CD14-positive monocyte (primary cell): ENCODE measurements around the gene CLDN6. TPM values are rescaled to one million over a fixed set of nuclear protein-coding genes. Genes with fewer than 3 reads are reported as not detected.
A peak's percentile ranks its signal among the peaks of the same experiment; 100 is the strongest.

Experiments
- DNase-seq, 3 donors: peaks; one replicate each; pipeline ENCODE4 v3.0.0-alpha.2; 2011 to 2022
- H2AFZ ChIP-seq: 2 replicates; pipeline ENCODE4 v1.6.0; 2012; ENCODE audit warnings: mild to moderate bottlenecking, low read depth, low read length, inconsistent platforms; ENCODE audit not compliant: insufficient read depth, poor library complexity, severe bottlenecking
- H3K27ac ChIP-seq, 2 donors: 1 replicate in 1 of 2; 2 replicates in 1 of 2; pipeline ENCODE4 v1.5.1; 2012 to 2013; ENCODE audit warnings: low read length in 2 of 2, control low read depth in 1 of 2, inconsistent platforms in 1 of 2, low read depth in 1 of 2, mild to moderate bottlenecking in 1 of 2
- H3K27me3 ChIP-seq, 2 donors: one replicate each; pipeline versions ENCODE4 v1.6.0 to v1.6.1; 2011 to 2013; ENCODE audit warnings: low read length in 2 of 2; ENCODE audit not compliant: control insufficient read depth in 2 of 2, insufficient read depth in 2 of 2
- H3K36me3 ChIP-seq, 2 donors: replicated peaks in 1 of 2; 1 replicate in 1 of 2; 2 replicates in 1 of 2; pipeline versions ENCODE4 v1.5.1 to v1.6.1; 2012 to 2013; ENCODE audit warnings: low read length in 2 of 2, control low read depth in 1 of 2, inconsistent platforms in 1 of 2, mild to moderate bottlenecking in 1 of 2; ENCODE audit not compliant: insufficient read depth in 2 of 2, control insufficient read depth in 1 of 2
- H3K4me1 ChIP-seq, 2 donors: 1 replicate in 1 of 2; 2 replicates in 1 of 2; pipeline versions ENCODE4 v1.5.1 to v1.6.1; 2012 to 2013; ENCODE audit warnings: low read length in 2 of 2, control low read depth in 1 of 2, inconsistent platforms in 1 of 2, mild to moderate bottlenecking in 1 of 2, moderate library complexity in 1 of 2; ENCODE audit not compliant: insufficient read depth in 2 of 2, control insufficient read depth in 1 of 2
- H3K4me2 ChIP-seq: replicated peaks from 2 replicates; pipeline ENCODE3; 2012; ENCODE audit warnings: low read length, moderate library complexity, mild to moderate bottlenecking; ENCODE audit not compliant: poor library complexity, severe bottlenecking; ENCODE audit errors: extremely low read depth
- H3K4me3 ChIP-seq, 3 experiments: fragments of 200-600 bp in 1 of 3; sonication (generic) in 1 of 3; replicated peaks in 1 of 3; 1 replicate in 2 of 3; 2 replicates in 1 of 3; pipeline ENCODE4 v1.5.1; 2011 to 2013; ENCODE audit warnings: low read length in 3 of 3, mild to moderate bottlenecking in 3 of 3, control low read depth in 2 of 3, low read depth in 2 of 3, inconsistent platforms in 1 of 3, moderate library complexity in 1 of 3
- H3K79me2 ChIP-seq: 2 replicates; pipeline ENCODE4 v1.6.0; 2012; ENCODE audit warnings: mild to moderate bottlenecking, control low read depth, inconsistent platforms, low read length, moderate library complexity; ENCODE audit not compliant: insufficient read depth
- H3K9ac ChIP-seq: 2 replicates; pipeline ENCODE4 v1.6.0; 2017; ENCODE audit warnings: low read length, mild to moderate bottlenecking; ENCODE audit not compliant: insufficient read depth, poor library complexity, severe bottlenecking
- H3K9me3 ChIP-seq, 2 donors: replicated peaks in 1 of 2; 1 replicate in 1 of 2; 2 replicates in 1 of 2; pipeline versions ENCODE4 v1.5.1 to v1.6.1; 2012 to 2013; ENCODE audit warnings: low read length in 2 of 2, control low read depth in 1 of 2; ENCODE audit not compliant: control insufficient read depth in 1 of 2, insufficient read depth in 1 of 2
- H4K20me1 ChIP-seq: 2 replicates; pipeline ENCODE4 v1.6.0; 2012; ENCODE audit warnings: mild to moderate bottlenecking, low read length, control low read depth, moderate library complexity; ENCODE audit not compliant: insufficient read depth
- H3K27ac Mint-ChIP-seq, 7 donors: one replicate each; pipeline ENCODE4 v1.8.0; 2020; ENCODE audit warnings: mild to moderate bottlenecking in 7 of 7, mixed read lengths in 7 of 7, moderate library complexity in 6 of 7, inconsistent platforms in 2 of 7
- H3K27me3 Mint-ChIP-seq, 3 donors: one replicate each; pipeline ENCODE4 v1.8.0; 2021 to 2022; ENCODE audit warnings: low read depth in 3 of 3, mild to moderate bottlenecking in 3 of 3, mixed read lengths in 3 of 3, moderate library complexity in 3 of 3, inconsistent platforms in 1 of 3
- H3K36me3 Mint-ChIP-seq, 2 donors: one replicate each; pipeline ENCODE4 v1.8.0; 2020; ENCODE audit warnings: mixed read lengths in 2 of 2, inconsistent platforms in 1 of 2, mild to moderate bottlenecking in 1 of 2
- H3K4me1 Mint-ChIP-seq: one replicate; pipeline ENCODE4 v1.8.0; 2020; ENCODE audit warnings: mild to moderate bottlenecking, mixed read lengths
- H3K4me3 Mint-ChIP-seq, 2 donors: one replicate each; pipeline ENCODE4 v1.8.0; 2020; ENCODE audit warnings: mild to moderate bottlenecking in 2 of 2, mixed read lengths in 2 of 2, moderate library complexity in 1 of 2
- H3K9me3 Mint-ChIP-seq, 7 donors: one replicate each; pipeline ENCODE4 v1.8.0; 2020 to 2022; ENCODE audit warnings: mixed read lengths in 7 of 7, mild to moderate bottlenecking in 6 of 7, moderate library complexity in 6 of 7, inconsistent platforms in 2 of 7
- WGBS: methylation state at CpG from one replicate; pipeline ENCODE4 v1.1.5; 2013; ENCODE audit warnings: missing lambda C conversion rate; ENCODE audit not compliant: insufficient coverage; 5-methylcytosine and 5-hydroxymethylcytosine counted together
- intact Hi-C, 2 donors: fragments of 100-400 bp; cut with micrococcal nuclease; formaldehyde crosslinking; loops; one replicate each; pipeline versions ENCODE4 v1.15.0 to v1.15.1; 2023
- polyA plus RNA-seq, 3 donors: library from polyadenylated mRNA; depleted of rRNA in 1 of 3; unstranded in 2 of 3; stranded (reverse) in 1 of 3; fragments of 300-500 nt in 2 of 3; fragments of >200 nt in 1 of 3; fragmentation: Illumina TruSeq in 2 of 3; gene quantifications; 1 replicate in 2 of 3; 2 replicates in 1 of 3; pipeline ENCODE4 v1.2.3, GENCODE V29; 2012 to 2021
- TF ChIP-seq, protein P1 (sequence below): fragments of 200-600 bp; IDR thresholded peaks from one replicate; pipeline ENCODE4 v1.8.0; 2022; ENCODE audit warnings: antibody characterized with exemption, mild to moderate bottlenecking

The CLDN6 gene
- polyA plus RNA-seq, 3 donors = not detected

DNA sequence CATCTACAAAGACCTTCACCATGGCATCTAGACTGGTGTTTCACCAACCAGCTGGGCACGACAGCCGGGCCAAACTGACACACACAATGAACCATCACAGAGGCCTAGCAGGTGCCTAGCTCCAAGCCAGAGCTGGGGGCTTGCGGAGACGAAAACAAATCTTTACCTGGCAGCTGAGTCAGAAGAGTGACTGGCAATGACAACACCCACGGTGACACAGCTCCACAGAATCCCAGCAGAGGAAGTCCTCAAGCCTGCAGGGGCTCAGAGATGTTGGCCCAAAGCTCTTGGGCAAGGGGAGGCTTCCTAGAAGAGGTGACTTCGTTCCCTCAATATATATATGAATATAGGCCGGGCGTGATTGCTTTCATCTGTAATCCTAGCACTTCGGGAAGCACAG, 33.5 kb upstream of the CLDN6 start:
- Mint-ChIP-seq H3K9me3 (peaks cover 0 to 1% (median 0%) of the 10 kb centered on the region in 7 donors), H3K27me3 (peaks cover 9 to 23% (median 16%) of the 10 kb centered on the region in 3 donors), H3K27ac (peak overlapping the region in 5 of 7 donors; percentile 14 to 64 (median 42)), H3K4me1 (peaks cover 81% of the 10 kb centered on the region), H3K36me3 (peaks cover 20 to 35% of the 10 kb centered on the region in 2 donors), H3K4me3 (peak overlapping the region; percentile 37 to 67)
- Histone ChIP-seq H3K79me2 (no peaks in the 10 kb centered on the region), H3K9ac (no peak overlapping the region), H2AFZ (no peak overlapping the region), H3K27me3 (peaks cover 0 to 10% of the 10 kb centered on the region in 2 donors), H3K27ac (no peak overlapping the region), H3K4me1 (peaks cover 95 to 100% of the 10 kb centered on the region in 2 donors), H3K4me2 (peak overlapping the region; percentile 11), H3K36me3 (no peaks in the 10 kb centered on the region), H3K9me3 (no peaks in the 10 kb centered on the region), H4K20me1 (no peaks in the 10 kb centered on the region), H3K4me3 (no peak overlapping the region)
- intact Hi-C loops = no loop called here
- TF ChIP-seq, protein P1, sequence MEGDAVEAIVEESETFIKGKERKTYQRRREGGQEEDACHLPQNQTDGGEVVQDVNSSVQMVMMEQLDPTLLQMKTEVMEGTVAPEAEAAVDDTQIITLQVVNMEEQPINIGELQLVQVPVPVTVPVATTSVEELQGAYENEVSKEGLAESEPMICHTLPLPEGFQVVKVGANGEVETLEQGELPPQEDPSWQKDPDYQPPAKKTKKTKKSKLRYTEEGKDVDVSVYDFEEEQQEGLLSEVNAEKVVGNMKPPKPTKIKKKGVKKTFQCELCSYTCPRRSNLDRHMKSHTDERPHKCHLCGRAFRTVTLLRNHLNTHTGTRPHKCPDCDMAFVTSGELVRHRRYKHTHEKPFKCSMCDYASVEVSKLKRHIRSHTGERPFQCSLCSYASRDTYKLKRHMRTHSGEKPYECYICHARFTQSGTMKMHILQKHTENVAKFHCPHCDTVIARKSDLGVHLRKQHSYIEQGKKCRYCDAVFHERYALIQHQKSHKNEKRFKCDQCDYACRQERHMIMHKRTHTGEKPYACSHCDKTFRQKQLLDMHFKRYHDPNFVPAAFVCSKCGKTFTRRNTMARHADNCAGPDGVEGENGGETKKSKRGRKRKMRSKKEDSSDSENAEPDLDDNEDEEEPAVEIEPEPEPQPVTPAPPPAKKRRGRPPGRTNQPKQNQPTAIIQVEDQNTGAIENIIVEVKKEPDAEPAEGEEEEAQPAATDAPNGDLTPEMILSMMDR = no peak
- DNase-seq = peak; percentile 46 to 73 (median 67)
- 60% methylated on average over 5 of the region's 9 CpGs for WGBS

DNA sequence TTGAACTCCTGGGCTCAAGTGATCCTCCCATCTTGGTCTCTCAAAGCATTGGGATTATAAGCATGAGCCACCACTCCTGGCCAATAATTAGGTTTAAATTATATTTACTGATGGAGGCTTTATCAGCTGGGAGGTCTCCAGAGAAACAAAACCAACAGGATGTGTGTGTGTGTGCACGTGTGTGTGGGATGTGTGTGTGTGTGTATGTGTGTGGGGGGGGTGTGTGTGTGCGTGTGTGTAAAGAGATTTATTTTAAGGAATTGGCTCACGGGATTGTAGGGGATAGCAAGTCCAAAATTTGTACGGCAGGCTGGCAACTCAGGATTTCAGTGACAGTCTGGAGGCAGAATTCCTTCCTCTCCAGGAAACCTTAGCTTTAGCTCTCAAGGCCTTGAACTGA, 33.0 kb upstream of the CLDN6 start:
- Histone ChIP-seq H3K79me2 (no peaks in the 10 kb centered on the region), H3K27me3 (peaks cover 0 to 10% of the 10 kb centered on the region in 2 donors), H3K27ac (no peak overlapping the region), H3K9me3 (no peaks in the 10 kb centered on the region), H3K9ac (no peak overlapping the region), H2AFZ (no peak overlapping the region), H3K36me3 (no peaks in the 10 kb centered on the region), H3K4me3 (no peak overlapping the region), H4K20me1 (no peaks in the 10 kb centered on the region), H3K4me1 (peaks cover 90 to 100% of the 10 kb centered on the region in 2 donors), H3K4me2 (peak overlapping the region; percentile 11)
- peaks cover 78% of the 10 kb centered on the region for H3K4me1 Mint-ChIP-seq
- peak overlapping the region in 2 of 7 donors; percentile 14 to 53 for H3K27ac Mint-ChIP-seq
- H3K27me3 Mint-ChIP-seq = peaks cover 9 to 23% (median 16%) of the 10 kb centered on the region in 3 donors
- no CpG with 5 or more reads among the region's 4 CpGs for WGBS
- DNase-seq = no peak
- TF ChIP-seq, protein P1 = no peak
- intact Hi-C loops = no loop called here
- peaks cover 20 to 32% of the 10 kb centered on the region in 2 donors for H3K36me3 Mint-ChIP-seq
- peak overlapping the region in 1 of 2 donors; percentile 63 for H3K4me3 Mint-ChIP-seq
- H3K9me3 Mint-ChIP-seq = peaks cover 0 to 1% (median 0%) of the 10 kb centered on the region in 7 donors
